Stimulated activated CD4-positive, alpha-beta T cell treated with anti-CD3 and anti-CD28 coated beads, Interleukin-4, amount 100 ng/mL, for 4 hours (primary cell): ENCODE results near the gene ECSIT.
"Not testable (repeated sequence)": the region's sequence is repeated elsewhere in the genome, so short reads cannot be mapped to it uniquely, and the experiment has no call there.

ENCODE experiments used
- DNase-seq, 2 experiments: peaks; one replicate each; pipeline ENCODE4 v3.0.0-alpha.2; 2020

The ECSIT gene

DNA sequence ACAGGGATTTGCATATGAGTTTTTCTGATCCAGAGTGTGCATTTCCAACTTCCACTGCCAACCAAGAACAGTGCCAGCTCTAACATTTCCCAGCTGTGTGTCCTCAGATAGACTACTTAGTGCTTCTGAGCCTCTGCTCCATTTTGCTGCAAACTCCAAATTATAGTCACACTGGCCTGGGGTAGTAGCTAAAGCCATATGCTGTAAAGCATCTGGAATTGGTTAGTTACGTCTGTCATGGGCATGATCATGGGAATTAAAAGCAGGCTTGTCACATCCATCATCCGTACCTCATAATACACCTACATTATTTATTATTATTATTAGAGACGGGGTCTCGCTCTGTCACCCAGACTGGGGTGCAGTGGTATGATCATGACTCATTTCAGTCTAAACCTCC, 55.2 kb downstream of the ECSIT start:
- no peak for DNase-seq

DNA sequence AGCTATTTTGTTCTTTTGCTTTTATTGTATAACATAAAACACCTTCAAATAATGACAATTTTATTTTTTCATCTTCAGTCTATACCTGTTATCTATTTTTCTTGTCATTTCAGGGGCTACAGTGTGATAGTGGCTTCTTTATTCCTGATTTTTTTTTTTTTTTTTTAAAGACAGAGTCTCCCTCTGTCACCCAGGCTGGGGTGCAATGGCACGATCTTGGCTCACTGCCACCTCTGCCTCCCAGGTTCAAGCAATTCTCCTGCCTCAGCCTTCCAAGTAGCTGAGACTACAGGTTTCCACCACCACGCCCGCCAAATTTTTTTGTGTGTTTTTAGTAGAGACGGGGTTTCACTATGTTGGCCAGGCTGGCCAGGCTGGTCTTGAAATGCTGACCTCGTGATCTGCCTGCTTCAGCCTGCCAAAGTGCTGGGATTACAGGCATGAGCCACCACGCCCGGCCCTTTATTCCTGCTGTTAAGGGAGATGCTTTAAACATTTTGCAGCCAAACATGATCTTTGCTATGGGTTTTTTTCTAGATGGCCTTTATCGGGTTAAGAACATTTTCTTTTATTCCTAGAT, 60.6 kb downstream of the ECSIT start:
- DNase-seq: not testable (repeated sequence)

DNA sequence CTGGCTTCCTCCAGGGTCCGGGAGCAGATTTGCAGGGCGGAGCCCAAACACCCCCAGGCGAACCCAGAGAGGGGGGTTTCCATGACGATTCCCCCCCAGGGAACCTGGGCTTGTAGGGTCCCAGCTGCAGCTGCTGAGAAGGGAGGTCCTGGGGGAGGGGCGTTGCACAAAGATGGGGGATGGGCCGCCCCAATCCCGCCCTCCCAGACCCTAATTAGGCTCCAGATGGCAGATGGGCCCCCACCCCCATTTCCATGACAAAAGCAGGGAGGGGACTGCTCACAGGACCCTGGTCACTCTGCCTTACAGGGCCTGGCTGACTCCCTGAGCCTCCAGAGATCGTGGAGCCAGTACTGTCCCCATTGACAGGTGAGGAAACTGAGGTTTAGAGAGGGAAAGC, 63.3 kb downstream of the ECSIT start:
- DNase-seq: no peak

DNA sequence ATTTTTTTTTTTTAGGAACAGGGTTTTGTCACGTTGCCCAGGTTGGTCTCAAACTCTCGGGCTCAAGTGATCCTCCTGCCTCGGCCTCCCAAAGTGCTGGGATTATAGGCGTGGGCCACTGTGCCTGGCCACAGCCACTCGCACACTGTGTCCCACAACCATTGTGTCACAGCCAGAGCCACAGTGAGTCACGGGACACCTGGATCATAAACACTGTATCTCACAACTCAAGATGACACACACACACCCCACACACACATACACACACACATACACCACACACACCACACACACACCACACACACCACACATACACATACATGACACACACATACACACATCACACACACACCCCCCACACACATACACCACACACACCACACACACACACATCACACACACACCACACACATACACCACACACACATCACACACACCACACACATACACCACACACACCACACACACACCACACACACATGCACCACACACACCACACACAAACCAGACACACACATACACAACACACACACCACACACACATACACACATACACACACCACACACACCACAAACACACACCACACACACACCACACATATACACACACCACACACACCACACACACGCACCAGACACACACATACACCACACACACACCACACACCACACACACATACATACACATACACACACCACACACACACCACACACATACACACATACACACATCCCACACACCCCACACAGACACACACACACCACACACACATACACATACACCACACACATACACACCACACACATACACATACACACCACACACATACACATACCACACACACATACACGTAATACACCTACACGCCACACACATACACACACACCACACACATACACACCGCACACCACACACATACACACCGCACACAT, 64.3 kb downstream of the ECSIT start:
- no peak for DNase-seq

DNA sequence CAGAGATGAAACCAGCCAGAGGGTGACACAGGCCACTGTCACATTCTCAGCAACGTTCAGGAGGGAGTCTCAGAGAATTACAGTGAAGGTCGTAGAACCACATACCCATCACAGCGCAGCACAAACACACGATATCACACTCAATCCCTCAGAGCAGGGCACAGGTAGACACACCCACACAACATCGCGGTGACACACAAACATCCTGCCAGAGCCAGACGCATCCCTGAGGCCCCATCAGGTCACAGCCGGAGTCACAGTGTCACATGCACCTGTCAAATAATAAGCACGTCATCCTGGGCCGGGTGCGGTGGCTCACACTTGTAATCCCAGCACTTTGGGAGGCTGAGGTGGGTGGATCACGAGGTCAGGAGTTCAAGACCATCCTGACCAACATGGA, 65.5 kb downstream of the ECSIT start:
- no peak for DNase-seq

DNA sequence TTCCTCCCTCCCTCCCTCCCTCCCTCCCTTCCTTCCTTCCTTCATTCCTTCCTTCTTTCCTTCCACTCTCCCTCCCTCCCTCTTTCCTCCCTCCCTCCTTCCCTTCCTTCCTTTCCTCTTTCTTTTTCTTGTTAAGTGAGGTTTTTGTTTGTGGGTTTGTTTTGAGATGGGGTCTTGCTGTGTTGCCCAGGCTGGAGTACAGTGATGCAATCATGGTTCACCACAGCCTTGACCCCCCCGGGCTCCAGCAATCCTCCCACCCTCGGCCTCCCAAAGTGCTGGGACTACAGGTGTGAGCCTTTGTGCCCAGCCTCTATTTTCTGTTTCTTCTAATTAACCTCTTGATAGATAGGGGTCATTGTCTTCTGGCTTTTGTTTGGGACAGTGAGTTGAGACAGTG, 67.5 kb downstream of the ECSIT start:
- DNase-seq: no peak

DNA sequence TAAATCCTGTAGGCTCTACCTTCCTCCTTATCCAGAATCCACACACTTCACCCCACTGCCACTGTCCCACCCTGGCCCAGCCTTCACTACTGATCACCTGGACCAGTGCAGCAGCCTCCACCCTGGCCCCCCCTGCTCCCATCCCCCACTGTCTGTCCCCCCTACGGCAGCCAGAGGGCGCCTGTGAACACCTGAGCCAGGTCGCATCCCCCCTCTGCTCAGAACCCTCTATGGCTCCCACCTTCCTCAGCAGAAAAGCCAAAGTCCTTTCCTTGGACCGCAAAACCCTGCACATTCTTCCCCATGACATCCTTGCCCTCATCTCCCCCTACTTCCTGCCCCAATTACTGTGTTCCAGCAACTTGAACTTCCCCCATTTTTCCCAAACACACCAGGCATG, 68.7 kb downstream of the ECSIT start:
- DNase-seq: no peak

DNA sequence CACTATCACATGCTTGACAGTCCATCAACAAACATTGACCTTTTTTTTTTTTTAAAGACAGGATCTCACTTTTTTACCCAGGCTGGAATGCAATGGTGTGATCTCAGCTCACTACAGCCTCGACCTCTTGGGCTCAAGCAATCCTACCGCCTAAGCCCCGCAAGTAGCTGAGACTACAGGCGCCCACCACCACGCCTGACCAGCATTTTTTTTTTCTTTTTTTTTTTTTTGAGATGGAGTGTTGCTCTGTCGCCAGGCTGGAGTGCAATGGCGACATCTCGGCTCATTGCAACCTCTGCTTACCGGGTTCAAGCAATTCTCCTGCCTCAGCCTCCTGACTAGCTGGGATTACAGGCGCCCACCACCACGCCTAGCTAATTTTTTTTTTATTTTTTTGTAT, 70.0 kb downstream of the ECSIT start:
- not testable (repeated sequence) for DNase-seq

DNA sequence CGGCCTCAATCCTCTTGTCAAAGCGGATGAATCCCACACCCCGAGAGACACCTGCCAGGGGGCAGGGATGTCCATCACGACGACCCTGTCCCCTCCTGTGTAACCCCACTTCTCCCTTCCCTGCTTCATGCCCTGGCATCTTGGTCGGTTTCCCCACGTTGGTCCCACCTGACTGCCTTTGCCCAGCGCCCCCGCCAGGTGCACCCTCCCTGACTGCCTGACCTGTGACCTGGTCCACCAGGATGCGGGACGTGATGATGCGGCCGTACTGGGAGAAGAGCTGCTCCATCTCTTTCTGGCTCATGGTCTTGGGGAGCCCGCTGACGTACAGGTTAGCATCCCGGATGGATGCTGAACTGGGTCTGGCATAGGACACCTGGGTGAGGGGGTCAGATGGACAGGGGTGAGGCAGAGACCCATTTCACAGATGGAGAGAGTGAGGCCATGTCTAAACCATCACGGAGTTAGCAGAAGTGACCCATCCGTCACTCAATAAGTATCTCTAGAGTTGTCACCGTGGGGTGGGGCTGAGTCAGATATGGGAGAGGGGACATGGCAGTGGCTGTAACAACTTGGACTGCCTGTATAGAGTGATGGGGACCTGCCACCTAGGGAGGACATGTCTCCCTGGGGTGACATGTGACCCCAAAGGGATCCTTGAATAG, 70.6 kb downstream of the ECSIT start:
- no peak for DNase-seq

DNA sequence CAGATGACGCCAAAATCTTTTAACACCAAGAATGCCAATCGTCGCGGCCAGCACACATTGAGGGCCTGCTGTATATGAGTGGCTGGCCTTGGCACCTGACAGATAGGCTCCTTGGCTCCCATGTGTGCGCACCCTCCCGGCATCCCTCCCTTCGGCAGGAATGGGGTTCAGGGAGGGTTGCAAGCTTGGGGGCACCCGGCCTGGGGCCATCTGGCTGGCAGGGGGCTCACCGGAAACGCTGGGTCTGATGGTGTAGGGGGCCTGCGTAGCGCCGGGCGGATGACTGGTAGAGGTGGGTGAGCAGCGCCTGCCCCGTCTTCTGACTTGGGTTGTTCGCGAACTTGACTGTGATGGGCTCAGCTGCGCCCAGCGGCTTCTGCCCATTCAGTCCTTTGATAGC, 71.1 kb downstream of the ECSIT start:
- no peak for DNase-seq

DNA sequence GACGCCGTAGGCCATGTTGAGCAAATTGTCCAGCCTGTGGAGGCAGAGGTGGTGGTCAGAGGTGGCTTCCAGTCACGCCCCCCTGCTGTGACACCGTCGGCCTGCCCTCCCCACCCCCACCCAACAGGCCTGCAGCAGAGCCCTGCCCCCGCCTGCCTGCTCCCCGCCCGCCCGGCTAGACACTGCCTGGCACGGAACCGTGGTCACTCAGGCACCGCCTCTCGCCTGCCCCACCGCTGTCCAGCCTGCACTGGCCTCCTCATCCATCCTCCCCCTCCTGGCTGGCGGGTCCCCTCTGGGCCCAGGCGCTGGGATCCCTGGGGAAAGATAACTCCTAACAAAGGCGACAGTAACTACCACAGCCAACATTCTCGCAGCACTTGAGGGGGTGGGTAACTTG, 71.8 kb downstream of the ECSIT start:
- DNase-seq: no peak

DNA sequence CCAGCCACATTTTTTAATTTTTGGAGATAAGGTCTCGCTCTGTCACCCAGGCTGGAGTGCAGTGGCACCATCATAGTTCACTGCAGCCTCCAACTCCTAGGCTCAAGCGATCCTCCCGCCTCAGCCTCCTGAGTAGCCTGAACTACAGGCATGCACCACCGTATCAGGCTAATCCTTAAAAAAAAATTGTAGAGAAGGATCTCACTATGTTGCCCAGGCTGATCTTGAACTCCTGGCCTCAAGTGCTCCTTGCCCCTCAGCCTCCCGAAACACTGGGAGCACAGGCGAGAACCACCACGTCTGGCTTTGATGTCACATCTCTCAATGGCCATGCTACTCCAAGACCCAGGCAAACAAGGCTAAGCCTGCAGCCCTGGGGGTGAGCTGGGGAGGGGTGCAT, 72.3 kb downstream of the ECSIT start:
- no peak for DNase-seq
